ENCODE results near the gene RNPEPL1. TPM values are rescaled to one million over a fixed set of nuclear protein-coding genes. Genes with fewer than 3 reads are reported as not detected.

RNPEPL1 gene
- polyA plus RNA-seq, 12 donors = 22.4 to 44.5 (median 23.3) TPM; not detected in 1

GRCh38 chr2:240563951-240564560 is 4.2 kb upstream of the RNPEPL1 start:
- no peak for DNase-seq

DNA sequence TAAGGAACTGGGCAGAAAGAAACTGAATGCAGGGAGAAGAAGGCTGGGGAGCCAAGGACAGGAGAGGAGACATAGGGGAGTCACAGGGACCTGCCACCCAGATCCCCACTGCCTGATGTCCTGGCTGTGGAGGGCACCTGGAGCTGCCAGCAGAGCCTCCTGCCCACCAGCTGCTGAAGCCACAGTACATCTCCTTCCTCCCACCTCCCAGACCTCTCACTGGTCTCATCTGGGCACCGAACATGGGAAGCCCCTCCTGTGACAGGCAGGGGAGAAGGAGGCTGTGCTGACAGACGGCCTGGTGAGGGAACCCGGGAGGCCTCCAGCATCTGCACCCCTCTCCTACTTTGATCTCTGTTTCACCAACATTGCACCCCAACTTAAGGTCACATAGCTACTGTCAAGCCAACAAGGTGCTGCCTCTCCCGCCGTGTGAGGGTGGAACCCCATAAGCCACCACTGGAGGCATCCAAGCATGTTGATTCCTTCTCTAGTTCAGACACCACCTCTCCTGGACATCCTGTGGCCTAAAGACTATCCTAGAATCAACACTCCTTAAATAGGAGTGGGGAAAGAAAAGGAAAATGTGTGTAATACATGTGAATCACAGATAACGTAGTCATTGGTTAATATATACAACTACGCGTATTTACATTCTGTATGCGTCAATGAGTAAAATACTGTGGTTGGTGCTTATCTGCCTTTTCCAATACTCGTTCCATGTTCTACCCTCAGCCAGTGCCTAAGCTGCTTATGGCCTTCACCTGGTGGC is 3.5 kb upstream of the RNPEPL1 start:
- no peak for DNase-seq

GRCh38 chr2:240565333-240566202 is 2.7 kb upstream of the RNPEPL1 start:
- DNase-seq = no peak

- peak; percentile 73 for DNase-seq
Measured at GRCh38 chr2:240566203-240567136, 1.8 kb upstream of the RNPEPL1 start.

- no peak for DNase-seq
Measured at GRCh38 chr2:240567137-240567871, 980 bp upstream of the RNPEPL1 start.

GRCh38 chr2:240568678-240569522 is 616 bp downstream of the RNPEPL1 start:
- peak; percentile 68 for DNase-seq

GRCh38 chr2:240569523-240569997 is 1.3 kb downstream of the RNPEPL1 start:
- no peak for DNase-seq

DNA sequence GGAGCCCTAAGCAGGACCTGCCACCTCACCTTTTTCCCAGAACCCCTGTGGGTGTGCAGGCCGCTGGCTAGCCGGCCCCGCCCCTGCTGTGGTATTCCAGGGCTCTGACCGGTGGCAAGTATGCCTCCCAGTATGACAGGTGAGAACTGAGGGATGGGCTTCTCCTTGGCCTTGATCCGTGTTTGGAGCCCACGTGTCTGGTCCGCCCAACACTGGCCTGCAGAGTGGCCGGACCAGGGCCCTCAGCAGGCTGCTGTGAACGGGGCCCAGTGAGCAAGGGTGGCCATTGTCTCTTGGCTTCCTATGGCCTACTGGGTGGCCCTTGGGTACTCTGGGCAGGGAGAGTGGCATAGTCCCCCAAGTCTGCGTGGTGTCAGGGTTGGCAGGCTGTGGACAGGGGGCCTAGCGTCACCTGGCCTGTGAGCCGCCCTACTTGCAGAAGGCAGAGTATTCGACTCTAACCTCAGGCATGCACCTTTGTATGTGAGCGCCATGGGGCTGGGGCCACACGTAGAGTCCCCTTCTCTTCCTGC is 1.8 kb downstream of the RNPEPL1 start:
- no peak for DNase-seq

- no peak for DNase-seq
Measured at GRCh38 chr2:240570531-240571313, 2.4 kb downstream of the RNPEPL1 start.

DNA sequence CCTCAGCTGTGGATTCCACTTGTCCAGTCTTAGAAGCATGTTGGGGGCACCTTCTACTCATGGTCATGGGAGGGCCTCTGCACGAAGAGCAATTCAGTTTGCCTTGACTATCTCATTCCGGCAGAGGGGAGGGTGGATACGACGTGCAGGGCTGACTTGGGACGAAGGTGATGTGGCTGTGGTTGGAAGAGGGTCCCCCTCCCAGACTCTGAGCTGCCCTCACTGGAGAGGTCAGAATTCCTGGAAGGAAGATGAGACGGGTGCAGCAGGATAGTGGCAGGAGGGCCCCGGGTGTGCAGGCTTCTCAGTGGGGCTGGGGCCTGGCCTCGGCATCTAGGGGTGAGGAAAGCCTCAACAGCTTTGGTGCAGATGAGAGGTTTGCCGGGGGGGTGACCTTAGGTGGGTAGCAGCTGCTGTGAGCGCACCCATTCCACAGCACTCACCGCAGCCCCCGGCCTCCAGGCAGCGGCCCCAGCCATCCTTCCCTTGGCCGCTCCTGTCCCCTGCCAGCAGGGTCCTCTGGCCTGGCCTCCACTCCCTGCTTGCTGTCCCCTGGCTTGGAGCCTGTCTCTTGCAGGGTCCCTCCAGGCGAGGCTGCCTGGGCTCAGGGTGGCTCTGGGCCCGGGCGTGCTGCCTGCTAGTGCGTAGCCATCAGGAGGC is 3.2 kb downstream of the RNPEPL1 start:
- no peak for DNase-seq

- no peak for DNase-seq
Measured at GRCh38 chr2:240572141-240573031, 4.1 kb downstream of the RNPEPL1 start.

GRCh38 chr2:240573071-240573515 is 4.8 kb downstream of the RNPEPL1 start:
- DNase-seq = no peak

- no peak for DNase-seq
Measured at GRCh38 chr2:240573516-240574385, 5.5 kb downstream of the RNPEPL1 start.

DNA sequence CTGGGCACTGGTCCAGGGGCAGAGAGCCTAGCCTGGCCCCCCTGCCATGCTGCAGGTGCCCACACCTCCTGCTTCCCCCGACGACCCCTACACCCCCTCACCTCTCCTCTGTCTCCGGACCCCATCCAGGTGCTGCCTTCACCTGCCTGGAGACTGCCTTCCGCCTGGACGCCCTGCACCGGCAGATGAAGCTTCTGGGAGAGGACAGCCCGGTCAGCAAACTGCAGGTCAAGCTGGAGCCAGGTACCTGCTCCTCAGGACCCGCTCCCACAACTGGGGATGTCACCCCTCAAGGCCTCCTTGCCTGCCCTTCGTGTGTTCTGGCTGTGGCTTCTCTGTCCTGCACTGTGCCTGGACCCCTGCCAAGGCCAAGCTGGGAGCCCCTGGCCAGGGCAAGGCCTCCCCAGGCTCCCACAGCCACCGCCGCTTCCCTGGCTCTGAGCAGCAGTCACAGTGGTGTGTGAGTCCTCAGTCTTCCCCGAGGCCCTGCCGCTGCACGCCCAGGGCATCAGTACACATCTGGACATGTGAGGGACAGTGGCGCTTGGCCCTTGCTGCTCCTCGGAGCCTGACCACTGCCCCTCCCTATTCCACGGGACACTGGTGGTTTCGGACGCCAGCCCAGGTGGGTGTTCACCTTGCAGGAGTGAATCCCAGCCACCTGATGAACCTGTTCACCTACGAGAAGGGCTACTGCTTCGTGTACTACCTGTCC is 6.3 kb downstream of the RNPEPL1 start:
- DNase-seq = no peak
